Naive thymus-derived CD4-positive, alpha-beta T cell (primary cell): ENCODE data around the gene TUBGCP3. TPM values are rescaled to one million over a fixed set of nuclear protein-coding genes. Genes with fewer than 3 reads are reported as not detected.

Experiments used
- ATAC-seq: fragments of 150-1000 bp; cut with Tn5 transposase; 2 replicates; pipeline ENCODE4 v1.10.0; 2021; ENCODE audit warnings: mild to moderate bottlenecking, moderate library complexity
- CTCF ChIA-PET: fragments of 350-600 bp; sonication (Branson Sonifier 250); formaldehyde crosslinking; loops from one replicate; lab custom pipeline; 2021; ENCODE audit warnings: antibody characterized with exemption; lab: Charles Lee
- POLR2A ChIA-PET: fragments of 350-600 bp; sonication (Branson Sonifier 250); formaldehyde crosslinking; loops from one replicate; lab custom pipeline; 2021; ENCODE audit warnings: antibody characterized with exemption, inconsistent platforms; lab: Charles Lee
- DNase-seq, 9 donors: peaks; one replicate each; pipeline versions ENCODE4 v3.0.0 to v3.0.0-alpha.2; 2020 to 2022; ENCODE audit warnings: mixed read lengths in 1 of 9
- H3K27ac ChIP-seq: one replicate; pipeline ENCODE4 v1.7.0; 2013; ENCODE audit warnings: mild to moderate bottlenecking, low read depth, low read length, moderate library complexity
- H3K27me3 ChIP-seq, 2 donors: one replicate each; pipeline ENCODE4 v1.7.0; 2013; ENCODE audit warnings: low read length in 2 of 2, mild to moderate bottlenecking in 2 of 2, moderate library complexity in 2 of 2; ENCODE audit not compliant: control insufficient read depth in 2 of 2, insufficient read depth in 2 of 2
- H3K36me3 ChIP-seq, 3 experiments: 1 replicate in 2 of 3; 2 replicates in 1 of 3; pipeline ENCODE4 v1.7.0; 2013; ENCODE audit warnings: low read length in 3 of 3, mild to moderate bottlenecking in 3 of 3, moderate library complexity in 1 of 3; ENCODE audit not compliant: insufficient read depth in 3 of 3, control insufficient read depth in 2 of 3
- H3K4me1 ChIP-seq, 2 donors: one replicate each; pipeline ENCODE4 v1.7.0; 2013; ENCODE audit warnings: low read length in 2 of 2, mild to moderate bottlenecking in 2 of 2, moderate library complexity in 1 of 2; ENCODE audit not compliant: control insufficient read depth in 2 of 2, insufficient read depth in 2 of 2
- H3K4me3 ChIP-seq: 2 replicates; pipeline ENCODE4 v1.7.0; 2013; ENCODE audit warnings: mild to moderate bottlenecking, low read length
- H3K9me3 ChIP-seq, 3 experiments: 1 replicate in 2 of 3; 2 replicates in 1 of 3; pipeline ENCODE4 v1.7.0; 2013; ENCODE audit warnings: low read length in 3 of 3; ENCODE audit not compliant: control insufficient read depth in 2 of 3
- H3K27ac Mint-ChIP-seq, 9 donors: one replicate each; pipeline ENCODE4 v1.8.0; 2020 to 2022; ENCODE audit warnings: mixed read lengths in 9 of 9, mild to moderate bottlenecking in 8 of 9, moderate library complexity in 5 of 9, inconsistent platforms in 2 of 9
- H3K27me3 Mint-ChIP-seq, 5 donors: one replicate each; pipeline ENCODE4 v1.8.0; 2021 to 2022; ENCODE audit warnings: mixed read lengths in 5 of 5, mild to moderate bottlenecking in 1 of 5
- H3K36me3 Mint-ChIP-seq, 5 donors: one replicate each; pipeline ENCODE4 v1.8.0; 2020 to 2022; ENCODE audit warnings: mixed read lengths in 5 of 5, mild to moderate bottlenecking in 3 of 5, inconsistent platforms in 1 of 5
- H3K4me1 Mint-ChIP-seq, 7 donors: one replicate each; pipeline ENCODE4 v1.8.0; 2020 to 2022; ENCODE audit warnings: mixed read lengths in 7 of 7, mild to moderate bottlenecking in 3 of 7, inconsistent platforms in 1 of 7
- H3K4me3 Mint-ChIP-seq, 10 donors: one replicate each; pipeline ENCODE4 v1.8.0; 2020 to 2022; ENCODE audit warnings: mild to moderate bottlenecking in 10 of 10, mixed read lengths in 10 of 10, moderate library complexity in 6 of 10, inconsistent platforms in 2 of 10
- H3K9me3 Mint-ChIP-seq, 11 donors: one replicate each; pipeline ENCODE4 v1.8.0; 2020 to 2022; ENCODE audit warnings: mixed read lengths in 11 of 11, mild to moderate bottlenecking in 4 of 11, inconsistent platforms in 1 of 11, moderate library complexity in 1 of 11
- intact Hi-C, 2 donors: fragments of 100-400 bp; cut with micrococcal nuclease; formaldehyde crosslinking; loops; one replicate each; pipeline ENCODE4 v1.15.1; 2023
- polyA plus RNA-seq, 2 donors: library from polyadenylated mRNA; unstranded; fragments of 300-500 nt; fragmentation: Illumina TruSeq; gene quantifications; one replicate each; pipeline ENCODE4 v1.2.3, GENCODE V29; 2021
- total RNA-seq, 6 experiments: library from RNA in 5 of 6; stranded (reverse) in 5 of 6; gene quantifications; 1 replicate in 5 of 6; 2 replicates in 1 of 6; pipeline ENCODE4 v1.2.3 and lab custom pipeline; 2021 to 2026

TUBGCP3 gene
- total and polyA plus RNA-seq, 7 experiments from 2014 or later: 15.4 to 56.7 (median 43.5) TPM

DNA sequence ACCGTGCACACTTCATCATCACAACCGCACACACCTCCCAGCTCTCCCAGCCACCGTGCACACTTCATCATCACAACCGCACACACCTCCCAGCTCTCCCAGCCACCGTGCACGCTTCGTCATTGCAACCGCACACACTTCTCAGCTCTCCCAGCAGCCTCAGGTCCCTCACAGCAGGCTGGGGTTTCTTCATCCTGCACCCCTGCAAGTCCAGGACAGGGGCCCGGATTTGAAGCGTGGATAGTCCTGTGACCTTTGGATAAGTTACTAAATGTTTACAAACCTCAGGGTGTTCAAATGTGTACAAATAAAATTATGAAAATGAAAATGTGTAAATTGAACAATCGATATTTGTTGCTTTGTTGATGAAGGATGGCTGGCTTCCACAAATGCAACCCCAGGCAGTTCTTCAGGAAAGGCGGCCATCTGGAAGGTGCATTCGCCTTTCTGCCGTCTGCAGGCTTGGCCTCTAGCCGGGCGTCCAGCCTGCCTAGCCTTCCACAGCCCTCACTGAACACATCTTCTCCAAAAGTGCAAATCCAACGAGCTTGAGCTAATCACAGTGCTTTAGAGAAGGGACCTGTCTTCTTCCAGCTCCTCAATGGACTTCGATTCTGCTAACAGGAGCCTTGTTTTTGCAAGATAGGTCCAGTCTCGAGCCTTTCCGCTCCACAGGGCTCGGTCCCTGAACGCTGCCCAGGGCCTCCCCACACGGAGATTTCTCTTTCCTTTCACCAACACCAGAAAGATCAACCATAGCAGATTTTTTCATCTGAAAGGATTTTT lies 137.6 kb downstream of the TUBGCP3 start:
- ChIA-PET CTCF (interaction anchor here (0.6 kb wide), 1 partner anchor 1504 kb away, joined by 4 read pairs; no protein-coding TSS in a partner anchor), POLR2A (no interaction called here)
- no peaks in the 10 kb centered on the region for H3K4me1 ChIP-seq
- no peak for DNase-seq
- no peak overlapping the region for H3K4me3 Mint-ChIP-seq
- no peaks in the 10 kb centered on the region for H3K4me1 Mint-ChIP-seq
- no peaks in the 10 kb centered on the region for H3K27me3 ChIP-seq
- no peak overlapping the region for H3K27ac Mint-ChIP-seq
- no peaks in the 10 kb centered on the region for H3K36me3 ChIP-seq
- H3K36me3 Mint-ChIP-seq: no peaks in the 10 kb centered on the region
- ATAC-seq: no peak
- H3K4me3 ChIP-seq: no peak overlapping the region
- no peak overlapping the region for H3K27ac ChIP-seq
- H3K9me3 ChIP-seq: no peaks in the 10 kb centered on the region
- peaks cover 0 to 3% (median 0%) of the 10 kb centered on the region in 11 donors for H3K9me3 Mint-ChIP-seq
- intact Hi-C loops: no loop called here
- peaks cover 0 to 28% (median 12%) of the 10 kb centered on the region in 5 donors for H3K27me3 Mint-ChIP-seq

DNA sequence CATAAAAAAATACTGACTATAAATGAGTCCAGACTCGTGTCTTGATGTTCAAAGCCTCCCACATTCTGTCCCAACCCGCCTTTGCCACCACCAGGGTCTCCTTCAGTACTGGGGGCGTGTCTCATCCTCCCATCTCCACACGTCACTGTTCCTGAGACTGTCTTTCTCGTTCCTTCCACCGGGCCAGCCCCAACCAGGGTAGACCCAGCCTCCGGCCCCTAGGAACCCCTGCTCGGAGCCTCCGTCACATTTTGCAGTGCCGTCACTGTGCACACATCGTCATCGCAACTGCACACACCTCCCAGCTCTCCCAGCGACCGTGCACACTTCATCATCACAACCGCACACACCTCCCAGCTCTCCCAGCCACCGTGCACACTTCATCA lies 138.4 kb downstream of the TUBGCP3 start:
- ATAC-seq (no peak), DNase-seq (no peak)
- H3K27me3 ChIP-seq: no peaks in the 10 kb centered on the region
- ChIA-PET POLR2A (no interaction called here), CTCF (interaction anchor here (0.6 kb wide), 1 partner anchor 1503 kb away, joined by 4 read pairs; no protein-coding TSS in a partner anchor)
- no peaks in the 10 kb centered on the region for H3K4me1 ChIP-seq
- H3K9me3 ChIP-seq: no peaks in the 10 kb centered on the region
- Mint-ChIP-seq H3K4me1 (no peaks in the 10 kb centered on the region), H3K9me3 (peaks cover 0 to 2% (median 0%) of the 10 kb centered on the region in 11 donors), H3K27me3 (peaks cover 0 to 28% (median 12%) of the 10 kb centered on the region in 5 donors), H3K27ac (no peak overlapping the region), H3K36me3 (no peaks in the 10 kb centered on the region), H3K4me3 (no peak overlapping the region)
- no peaks in the 10 kb centered on the region for H3K36me3 ChIP-seq
- intact Hi-C loops: loop anchor here in 1 of 2 donors (10.0 kb wide), 1 partner anchor 1995 kb away; no protein-coding TSS in a partner anchor
- no peak overlapping the region for H3K27ac ChIP-seq
- no peak overlapping the region for H3K4me3 ChIP-seq

DNA sequence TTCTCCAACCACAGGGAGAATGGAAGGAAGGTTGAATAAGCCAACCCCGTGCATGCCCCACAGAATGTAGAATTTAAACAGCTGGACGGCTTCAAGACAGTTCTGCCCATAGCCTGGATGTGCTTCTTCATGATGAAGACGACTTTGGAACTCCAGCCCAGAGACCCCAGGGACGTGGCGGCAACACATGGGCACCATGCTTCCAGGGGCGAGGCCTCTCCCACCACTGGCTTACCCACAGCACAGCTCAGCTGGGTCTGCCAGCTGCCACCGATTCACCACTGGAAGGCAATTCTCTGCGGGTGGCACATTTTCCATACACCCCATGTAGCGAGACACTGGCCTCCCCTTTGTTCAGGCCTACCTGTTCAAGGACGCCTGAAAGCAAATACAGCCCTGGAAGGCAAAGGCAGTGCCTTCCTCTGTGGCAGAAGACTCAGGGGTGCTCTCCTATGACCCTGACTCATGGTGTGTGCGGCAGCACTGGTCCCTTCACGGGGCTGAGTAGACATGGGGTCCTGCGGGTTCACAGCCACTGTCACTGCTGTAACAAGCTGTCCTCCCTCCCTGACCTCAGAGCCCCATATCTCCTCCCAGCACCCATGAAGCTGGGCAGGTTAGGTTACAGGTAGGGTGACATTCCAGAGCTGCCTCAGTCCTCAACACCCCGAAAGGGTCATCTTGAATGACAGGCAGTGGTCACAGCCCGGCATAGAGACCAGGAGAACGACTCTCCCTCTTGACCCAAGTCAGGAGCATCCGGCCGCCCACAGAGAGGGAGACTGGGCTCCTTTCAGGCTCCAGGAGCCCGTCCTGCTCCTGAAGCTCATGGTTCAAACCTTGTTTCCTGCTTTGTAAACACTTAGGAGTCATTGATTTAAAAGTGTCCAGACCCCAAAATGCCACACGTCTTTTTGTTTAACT lies 139.1 kb downstream of the TUBGCP3 start:
- ChIA-PET POLR2A (no interaction called here), CTCF (no interaction called here)
- Mint-ChIP-seq H3K36me3 (no peaks in the 10 kb centered on the region), H3K4me1 (no peaks in the 10 kb centered on the region), H3K27me3 (peaks cover under 1 to 29% (median 12%) of the 10 kb centered on the region in 5 donors), H3K27ac (no peak overlapping the region), H3K9me3 (no peaks in the 10 kb centered on the region), H3K4me3 (no peak overlapping the region)
- Histone ChIP-seq H3K27me3 (no peaks in the 10 kb centered on the region), H3K27ac (no peak overlapping the region), H3K36me3 (no peaks in the 10 kb centered on the region), H3K9me3 (no peaks in the 10 kb centered on the region), H3K4me3 (no peak overlapping the region), H3K4me1 (no peaks in the 10 kb centered on the region)
- no peak for ATAC-seq
- peak in 1 of 9 donors; percentile 15 for DNase-seq
- intact Hi-C loops: loop anchor here in 1 of 2 donors (10.0 kb wide), 1 partner anchor 1994 kb away; no protein-coding TSS in a partner anchor

DNA sequence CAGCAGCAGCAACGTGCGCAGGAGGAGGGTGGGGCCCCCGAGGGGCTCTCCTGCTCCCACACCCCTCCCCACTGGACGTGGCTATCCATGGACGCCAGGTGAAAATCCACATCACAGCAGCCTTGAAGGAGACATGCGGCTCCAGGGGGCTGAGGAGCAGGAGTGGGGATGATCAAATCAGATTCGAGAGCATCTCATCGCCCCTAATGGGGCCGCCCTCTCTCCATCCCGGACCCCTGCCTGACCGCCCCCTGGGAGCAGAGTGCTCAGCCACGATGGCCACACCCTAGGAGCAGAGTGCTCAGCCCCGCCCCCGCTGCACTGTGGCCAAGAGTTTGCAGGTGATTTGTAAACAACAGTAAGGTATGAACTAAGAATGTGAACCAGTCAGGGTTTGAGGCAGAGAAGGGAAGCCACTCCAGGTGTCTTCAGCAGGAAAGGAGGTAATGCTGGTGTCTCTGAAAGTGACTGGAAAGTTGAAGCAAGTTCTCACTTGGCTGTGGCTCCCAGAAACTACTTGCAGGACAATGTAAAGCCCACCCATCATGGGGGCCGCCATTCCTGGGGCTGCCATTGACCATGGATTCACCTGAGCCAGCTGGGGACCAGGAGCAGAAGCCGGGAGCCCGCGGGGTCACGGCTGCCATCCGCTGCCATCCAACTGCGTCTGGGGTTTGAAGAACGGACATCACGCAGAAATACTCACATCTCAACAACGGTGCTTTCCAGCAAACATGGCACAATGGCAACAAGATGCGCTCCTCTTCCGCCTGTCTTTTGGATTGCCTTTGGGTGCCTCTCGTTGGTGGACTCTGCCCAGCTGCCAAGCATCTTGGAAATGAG lies 140.0 kb downstream of the TUBGCP3 start:
- Histone ChIP-seq H3K4me3 (no peak overlapping the region), H3K36me3 (no peaks in the 10 kb centered on the region), H3K27ac (no peak overlapping the region), H3K27me3 (no peaks in the 10 kb centered on the region), H3K4me1 (no peaks in the 10 kb centered on the region), H3K9me3 (no peaks in the 10 kb centered on the region)
- H3K4me1 Mint-ChIP-seq: peaks cover 0 to 6% (median 0%) of the 10 kb centered on the region in 7 donors
- DNase-seq (peak in 1 of 9 donors; percentile 17), ATAC-seq (no peak)
- ChIA-PET POLR2A (no interaction called here), CTCF (no interaction called here)
- no peak overlapping the region for H3K4me3 Mint-ChIP-seq
- intact Hi-C loops: loop anchor here in 1 of 2 donors (10.0 kb wide), 1 partner anchor 1993 kb away; no protein-coding TSS in a partner anchor
- H3K36me3 Mint-ChIP-seq: no peaks in the 10 kb centered on the region
- H3K9me3 Mint-ChIP-seq: no peaks in the 10 kb centered on the region
- H3K27me3 Mint-ChIP-seq: peaks cover 9 to 38% (median 19%) of the 10 kb centered on the region in 5 donors
- no peak overlapping the region for H3K27ac Mint-ChIP-seq

DNA sequence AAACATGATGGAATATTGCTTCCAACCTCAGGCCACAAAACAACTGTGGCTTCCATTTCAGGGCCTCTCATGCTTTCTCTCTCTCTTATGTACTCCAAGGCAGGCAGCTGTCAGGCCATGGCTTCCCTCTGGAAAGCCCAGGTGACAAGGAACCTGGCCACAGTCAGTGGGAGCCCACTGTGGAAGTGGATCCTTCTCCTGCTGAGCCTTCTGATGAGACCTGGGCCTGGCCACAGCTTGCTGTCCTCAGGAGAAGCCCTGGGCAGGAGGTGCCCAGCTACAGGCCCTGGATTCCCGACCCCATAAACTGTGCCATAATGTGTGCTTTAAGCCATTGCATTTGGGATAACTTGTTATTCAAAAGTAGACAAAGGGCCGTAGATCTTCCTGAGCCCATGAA lies 140.6 kb downstream of the TUBGCP3 start:
- Mint-ChIP-seq H3K27me3 (peaks cover 9 to 42% (median 22%) of the 10 kb centered on the region in 5 donors), H3K9me3 (no peaks in the 10 kb centered on the region), H3K36me3 (no peaks in the 10 kb centered on the region)

DNA sequence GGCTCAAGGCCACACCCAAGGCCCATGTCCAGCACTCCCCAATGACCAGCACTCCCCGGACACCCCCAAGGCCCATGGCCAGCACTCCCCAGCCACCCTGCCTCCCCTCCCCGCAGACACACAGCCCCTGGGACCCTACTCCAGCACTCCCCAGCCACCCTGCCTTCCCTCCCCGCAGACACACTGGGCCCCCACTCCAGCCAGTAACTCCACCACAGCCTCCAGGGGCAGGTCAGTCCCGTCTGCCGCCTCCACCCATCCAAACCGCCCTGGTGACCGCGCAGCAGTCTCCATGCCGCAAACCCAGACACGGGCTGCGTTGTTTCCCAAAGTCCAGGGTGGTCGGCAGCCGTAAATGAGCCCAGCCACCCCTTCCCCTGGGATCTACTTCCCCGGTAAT lies 141.1 kb downstream of the TUBGCP3 start:
- DNase-seq (peak in 1 of 9 donors; percentile 14), ATAC-seq (no peak)
- H3K27me3 Mint-ChIP-seq: peaks cover 9 to 45% (median 22%) of the 10 kb centered on the region in 5 donors
- H3K4me1 Mint-ChIP-seq: peaks cover 0 to 7% (median 0%) of the 10 kb centered on the region in 7 donors
- ChIA-PET CTCF (no interaction called here), POLR2A (no interaction called here)
- no peaks in the 10 kb centered on the region for H3K36me3 Mint-ChIP-seq
- H3K4me3 Mint-ChIP-seq: no peak overlapping the region
- H3K36me3 ChIP-seq: no peaks in the 10 kb centered on the region
- H3K9me3 Mint-ChIP-seq: no peaks in the 10 kb centered on the region
- no peak overlapping the region for H3K27ac ChIP-seq
- intact Hi-C loops: loop anchor here in 1 of 2 donors (10.0 kb wide), 1 partner anchor 1992 kb away; no protein-coding TSS in a partner anchor
- H3K9me3 ChIP-seq: no peaks in the 10 kb centered on the region
- no peaks in the 10 kb centered on the region for H3K27me3 ChIP-seq
- no peaks in the 10 kb centered on the region for H3K4me1 ChIP-seq
- H3K4me3 ChIP-seq: no peak overlapping the region
- H3K27ac Mint-ChIP-seq: peak overlapping the region in 1 of 9 donors; percentile 30

More for the DNA sequence above, 140.6 kb downstream of the TUBGCP3 start:
- H3K4me3 ChIP-seq: no peak overlapping the region
- ATAC-seq (no peak), DNase-seq (no peak)
- no peak overlapping the region for H3K27ac ChIP-seq
- ChIA-PET POLR2A (no interaction called here), CTCF (no interaction called here)
- H3K4me1 ChIP-seq: no peaks in the 10 kb centered on the region
- no peaks in the 10 kb centered on the region for H3K36me3 ChIP-seq
- H3K27me3 ChIP-seq: no peaks in the 10 kb centered on the region
- no peaks in the 10 kb centered on the region for H3K9me3 ChIP-seq
- H3K4me1 Mint-ChIP-seq: peaks cover 0 to 7% (median 0%) of the 10 kb centered on the region in 7 donors
- no peak overlapping the region for H3K27ac Mint-ChIP-seq
- intact Hi-C loops: loop anchor here in 1 of 2 donors (10.0 kb wide), 1 partner anchor 1993 kb away; no protein-coding TSS in a partner anchor
- no peak overlapping the region for H3K4me3 Mint-ChIP-seq
